ENCODE measurements around the gene FAR2.

- TF ChIP-seq ZFX (IDR thresholded peaks at IDR 0.05) (no peak), CTCF (conservative IDR thresholded peaks at IDR 0.05) (no peak)
Observed at GRCh38 chr12:29223956-29224543, 75.0 kb downstream of the FAR2 start.
